Measurements from ENCODE around the gene DPP6.
A peak's percentile ranks its signal among the peaks of the same experiment; 100 is the strongest.
"Not testable (repeated sequence)": the region's sequence is repeated elsewhere in the genome, so short reads cannot be mapped to it uniquely, and the experiment has no call there.

The DPP6 gene

GRCh38 chr7:154051643-154052529 is at the start of gene DPP6:
Gene DPP6 (plus strand): TSS chr7:154052398.
- DNase-seq (ENCODE audit: low spot score) = not testable (repeated sequence)

- not testable (repeated sequence) for DNase-seq (ENCODE audit: low spot score)
These were observed 42.7 kb upstream of the DPP6 start for GRCh38 chr7:154009423-154009911.

- not testable (repeated sequence) for DNase-seq (ENCODE audit: low spot score)
These were observed 41.3 kb upstream of the DPP6 start for GRCh38 chr7:154010726-154011568.

GRCh38 chr7:154012800-154013199 is 39.4 kb upstream of the DPP6 start:
- DNase-seq (ENCODE audit: low spot score) = not testable (repeated sequence)

- DNase-seq (ENCODE audit: low spot score) = not testable (repeated sequence)
These were observed 36.6 kb upstream of the DPP6 start for GRCh38 chr7:154015636-154016035.

GRCh38 chr7:154018354-154018753 is 33.8 kb upstream of the DPP6 start:
- not testable (repeated sequence) for DNase-seq (ENCODE audit: low spot score)

- DNase-seq (ENCODE audit: low spot score) = not testable (repeated sequence)
These were observed 24.4 kb upstream of the DPP6 start for GRCh38 chr7:154027805-154028204.

GRCh38 chr7:154030476-154031080 is 21.6 kb upstream of the DPP6 start:
- DNase-seq (ENCODE audit: low spot score) = not testable (repeated sequence)

- DNase-seq (ENCODE audit: low spot score) = not testable (repeated sequence)
These were observed 12.6 kb upstream of the DPP6 start for GRCh38 chr7:154039466-154040165.

GRCh38 chr7:154050394-154050793 is 1.8 kb upstream of the DPP6 start:
- DNase-seq (ENCODE audit: low spot score) = not testable (repeated sequence)

- not testable (repeated sequence) for DNase-seq (ENCODE audit: low spot score)
These were observed 1.1 kb upstream of the DPP6 start for GRCh38 chr7:154051006-154051642.

- not testable (repeated sequence) for DNase-seq (ENCODE audit: low spot score)
These were observed 493 bp downstream of the DPP6 start for GRCh38 chr7:154052530-154053252.

GRCh38 chr7:154053466-154054312 is 1.5 kb downstream of the DPP6 start:
- not testable (repeated sequence) for DNase-seq (ENCODE audit: low spot score)

- DNase-seq (ENCODE audit: low spot score) = not testable (repeated sequence)
These were observed 2.5 kb downstream of the DPP6 start for GRCh38 chr7:154054664-154055063.

GRCh38 chr7:154055491-154056106 is 3.4 kb downstream of the DPP6 start:
- DNase-seq (ENCODE audit: low spot score) = peak; percentile 25

GRCh38 chr7:154058783-154059182 is 6.6 kb downstream of the DPP6 start:
- not testable (repeated sequence) for DNase-seq (ENCODE audit: low spot score)

GRCh38 chr7:154060551-154060950 is 8.4 kb downstream of the DPP6 start:
- not testable (repeated sequence) for DNase-seq (ENCODE audit: low spot score)

- DNase-seq (ENCODE audit: low spot score) = peak; percentile 63
These were observed 19.6 kb downstream of the DPP6 start for GRCh38 chr7:154071833-154072232.
